Stimulated activated CD8-positive, alpha-beta memory T cell treated with anti-CD3 and anti-CD28 coated beads, Interleukin-12 subunit alpha, Interleukin-12 subunit beta, amount 100 ng/mL, for 1 hour (primary cell): Measurements from ENCODE around the gene HMX2.

ENCODE experiments used
- DNase-seq: peaks from one replicate; pipeline ENCODE4 v3.0.0-alpha.2; 2020; ENCODE audit warnings: low read depth

HMX2 gene

GRCh38 chr10:123147635-123148413, at the start of gene HMX2:
HMX2 (plus strand) TSS chr10:123148136; CDS start chr10:123148379, 243 bp downstream.
- no peak for DNase-seq

DNA sequence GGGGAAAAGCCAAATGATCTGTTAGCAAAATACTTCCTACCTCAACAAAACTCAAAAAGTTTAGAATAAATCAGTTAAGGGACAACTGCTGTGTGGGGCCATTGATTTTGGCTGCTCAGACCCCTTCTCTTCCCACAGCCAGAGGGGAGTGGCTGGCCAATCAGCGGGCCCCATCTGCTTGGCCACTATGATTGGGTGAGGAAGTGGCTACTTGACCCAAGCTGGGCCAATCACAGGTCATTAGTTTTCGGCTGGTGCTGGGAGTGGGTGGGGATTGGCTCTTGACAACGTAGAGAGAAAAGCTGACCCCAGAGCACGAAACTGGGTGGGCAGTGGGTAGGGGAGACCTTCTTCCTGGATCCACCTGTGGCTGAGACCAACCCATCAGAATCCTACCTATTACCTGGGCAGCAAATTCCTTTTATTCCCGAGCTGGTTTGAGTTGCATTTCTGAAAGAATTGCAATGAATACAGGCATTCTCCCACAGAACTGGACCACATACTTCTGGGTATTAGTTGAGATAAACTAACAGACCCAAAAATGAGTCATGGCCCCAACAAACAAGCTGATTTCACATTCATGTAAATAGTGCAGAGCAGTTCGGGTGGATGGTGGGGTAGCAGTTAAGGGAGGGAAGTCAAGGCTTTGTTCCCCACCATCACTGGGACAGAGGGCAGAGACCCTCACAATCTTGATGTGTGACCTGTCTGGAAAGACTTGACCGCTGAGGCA, 47.7 kb upstream of the HMX2 start:
- no peak for DNase-seq

- no peak for DNase-seq
Observed at GRCh38 chr10:123101872-123102271, 46.1 kb upstream of the HMX2 start.

DNA sequence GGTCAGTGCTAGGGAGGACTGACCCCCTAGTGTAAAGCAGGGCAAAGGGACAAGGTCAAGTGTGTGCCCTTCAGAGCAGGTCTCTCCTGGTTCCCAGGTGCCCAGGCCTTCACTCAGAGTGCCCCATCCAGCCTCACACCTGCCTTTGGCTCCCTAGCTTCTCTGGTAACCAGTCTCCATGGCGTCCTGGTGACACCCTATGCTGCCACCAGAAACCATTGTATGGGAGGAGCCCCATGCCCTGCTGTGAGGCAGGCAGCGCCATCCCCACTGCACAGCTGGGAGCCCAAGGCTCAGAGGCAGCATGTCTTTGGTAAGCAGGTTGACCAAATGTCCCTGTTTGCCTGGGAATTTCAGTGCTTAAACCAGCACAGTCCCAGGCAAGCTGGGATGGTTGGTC, 45.3 kb upstream of the HMX2 start:
- DNase-seq: no peak

DNA sequence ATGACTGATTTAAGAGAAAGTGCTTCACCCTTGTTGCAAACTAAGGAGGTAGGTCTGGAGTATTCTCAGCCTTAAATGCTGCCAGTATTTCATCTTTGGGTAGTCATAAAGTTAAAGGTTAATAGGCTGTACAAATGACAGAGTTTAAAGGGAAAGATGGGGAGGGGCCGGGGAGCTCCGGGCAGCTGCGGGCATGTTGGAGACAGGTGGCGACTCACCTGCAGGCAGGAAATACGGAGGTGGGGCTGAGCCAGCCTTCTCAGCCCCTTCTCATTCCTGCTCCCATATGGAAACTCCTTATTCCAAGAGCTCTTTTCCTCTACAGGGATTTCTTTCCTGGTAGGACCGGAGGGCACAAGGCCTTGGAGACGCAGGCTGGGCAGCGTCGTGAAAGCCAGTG, 44.0 kb upstream of the HMX2 start:
- no peak for DNase-seq

DNA sequence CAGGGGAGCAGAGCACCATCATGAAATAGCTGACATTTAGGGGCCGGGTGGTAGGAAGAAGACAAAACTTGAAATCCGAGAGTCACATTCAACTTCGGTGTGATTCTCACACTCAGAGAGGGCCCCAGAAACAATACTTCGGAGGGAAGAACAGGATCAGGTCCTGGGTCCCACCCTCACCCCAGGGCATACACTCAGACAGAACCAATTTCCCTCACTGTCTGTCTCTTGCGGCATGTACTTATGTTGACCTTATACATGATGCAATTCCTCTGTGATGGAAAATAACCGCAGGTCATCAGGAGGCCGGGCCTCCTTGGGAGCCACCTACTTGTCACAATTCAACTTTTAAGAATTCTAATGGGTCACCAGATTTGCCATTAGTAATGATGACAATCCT, 38.5 kb upstream of the HMX2 start:
- no peak for DNase-seq

DNA sequence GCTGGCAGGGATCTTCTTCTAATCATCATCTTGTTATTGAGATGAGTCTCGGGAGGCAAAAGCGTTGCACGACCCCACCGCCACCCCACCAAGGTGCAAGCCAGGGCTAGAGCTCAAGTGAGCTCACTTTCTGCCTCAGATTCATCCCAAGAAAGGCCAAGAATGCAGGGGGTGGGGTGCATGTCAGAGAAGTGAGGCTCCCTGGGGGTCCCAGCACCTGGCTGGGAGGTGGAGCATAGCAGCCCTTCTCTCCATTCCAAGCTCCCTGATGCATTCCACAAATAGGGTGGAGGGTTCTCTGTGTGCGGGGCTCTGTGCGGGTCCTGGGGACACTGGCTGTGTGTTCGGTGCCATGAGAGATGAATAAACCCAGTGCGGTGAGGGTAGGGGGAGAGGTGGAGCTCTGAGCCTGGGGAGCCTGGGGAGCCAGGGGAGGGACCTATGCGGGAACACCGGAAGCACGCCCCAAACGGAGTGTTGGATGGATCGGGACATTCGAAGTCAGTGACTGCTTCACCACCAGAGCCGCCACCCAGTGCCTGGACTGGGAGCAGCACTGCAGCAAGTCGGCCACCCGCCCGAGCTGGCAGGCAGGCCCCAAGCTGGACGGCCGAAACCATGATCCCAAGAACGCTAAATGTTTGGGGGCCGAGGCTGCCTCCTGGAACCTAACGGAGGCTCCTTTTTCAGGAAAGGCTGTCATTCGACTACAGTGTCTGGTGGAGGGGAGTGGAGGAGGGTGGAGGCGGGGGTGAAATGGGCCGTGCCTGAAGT, 30.1 kb upstream of the HMX2 start:
- DNase-seq: no peak

GRCh38 chr10:123119081-123119480, 28.9 kb upstream of the HMX2 start:
- DNase-seq: no peak

GRCh38 chr10:123126246-123126645, 21.7 kb upstream of the HMX2 start:
- no peak for DNase-seq

DNA sequence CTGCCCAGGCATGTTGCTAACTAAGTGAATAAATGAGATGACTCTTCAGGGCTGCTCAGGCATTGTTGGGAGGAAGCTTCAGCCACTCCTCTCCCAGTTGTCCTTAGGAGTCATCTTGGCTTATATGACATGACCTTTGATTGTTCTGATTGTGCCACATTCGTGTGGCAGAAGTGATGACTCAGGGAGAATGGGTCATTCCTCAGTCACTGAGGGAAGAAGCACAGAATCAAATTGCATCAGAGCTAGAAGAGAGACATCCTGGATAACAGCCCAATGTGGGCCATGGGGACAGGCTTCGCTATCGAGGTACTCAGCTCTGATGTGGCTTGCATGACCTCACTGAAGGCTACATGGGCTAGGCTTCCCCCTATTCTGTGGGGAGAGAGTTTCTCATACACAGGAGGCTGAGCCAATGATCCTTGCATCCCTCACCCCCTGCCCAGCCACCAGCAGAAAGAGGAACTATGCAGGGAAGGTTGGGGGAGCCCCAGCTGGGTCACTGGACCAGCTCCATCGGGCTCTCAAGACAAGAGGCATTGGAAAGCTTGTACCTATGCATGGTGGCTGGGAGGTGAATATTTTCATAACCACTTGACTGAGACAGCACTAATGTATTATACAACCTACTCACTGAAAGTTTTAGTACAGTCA, 18.2 kb upstream of the HMX2 start:
- no peak for DNase-seq

GRCh38 chr10:123132576-123133477, 15.1 kb upstream of the HMX2 start:
- DNase-seq: peak; percentile 82

GRCh38 chr10:123133541-123134342, 14.2 kb upstream of the HMX2 start:
- DNase-seq: no peak

DNA sequence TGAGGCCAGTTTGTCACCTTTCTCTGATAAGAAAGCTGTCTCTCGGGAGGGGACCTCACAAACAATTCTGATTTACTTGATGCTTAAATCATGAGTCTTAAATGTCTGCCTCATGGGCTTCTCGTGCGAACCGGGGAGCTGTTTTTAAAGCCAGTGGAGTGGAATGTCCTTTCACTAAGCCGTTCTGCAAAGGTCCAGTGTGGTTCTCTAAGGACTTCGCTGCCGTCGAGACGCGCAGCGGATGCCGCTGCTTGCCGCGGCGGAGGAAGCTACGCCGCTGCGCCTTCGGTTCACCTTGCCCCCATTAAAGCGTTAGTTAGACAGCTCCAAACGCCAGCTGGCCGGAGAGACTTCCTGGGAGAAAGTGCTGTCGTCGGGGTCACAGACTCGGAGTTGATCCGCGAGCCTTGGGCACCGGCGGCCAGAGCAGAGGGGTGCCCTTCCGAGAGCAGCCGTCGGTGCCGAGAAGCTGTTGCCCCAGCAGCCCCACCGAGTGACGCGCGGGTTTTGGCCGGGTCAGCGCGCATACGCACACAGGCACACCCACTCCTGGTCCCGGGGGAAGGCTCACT, 13.5 kb upstream of the HMX2 start:
- no peak for DNase-seq

- no peak for DNase-seq
Observed at GRCh38 chr10:123134915-123135414, 13.0 kb upstream of the HMX2 start.

DNA sequence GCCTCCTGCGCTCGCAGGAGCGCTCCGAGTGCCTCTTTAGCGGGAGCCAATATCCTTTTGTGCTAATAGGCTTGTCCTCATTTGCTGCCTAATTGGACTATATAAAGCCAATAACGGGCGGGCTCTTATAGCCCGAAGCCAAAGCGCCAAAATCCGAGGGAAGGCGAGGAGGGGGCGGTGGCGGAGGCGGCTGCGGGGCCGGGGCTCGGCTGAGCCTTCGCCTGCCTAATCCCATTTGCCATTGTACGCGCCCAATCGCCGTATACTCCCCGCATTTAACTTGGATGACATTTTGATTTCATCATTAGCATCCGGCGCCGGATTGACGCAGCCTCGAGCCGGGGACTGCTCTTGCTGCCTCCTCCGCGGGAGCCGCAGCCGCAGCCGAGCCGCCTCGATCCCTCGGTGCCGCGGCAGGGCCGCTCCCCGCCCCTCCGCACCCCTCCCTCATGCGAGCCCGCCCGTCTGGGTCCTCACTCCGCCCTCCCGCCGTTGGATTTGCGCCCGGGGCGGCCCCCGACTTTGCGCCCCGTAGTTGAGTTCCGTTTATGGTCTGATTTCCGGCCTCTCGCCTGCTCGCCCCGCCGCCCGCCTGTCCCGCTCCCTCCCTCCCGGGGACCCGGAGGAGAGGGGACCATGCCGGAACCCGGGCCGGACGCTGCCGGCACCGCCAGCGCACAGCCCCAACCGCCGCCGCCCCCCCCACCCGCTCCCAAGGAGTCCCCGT, 12.4 kb upstream of the HMX2 start, which contains the start of gene HMX3:
TSS of gene HMX3 (plus strand) at position 556 of the 727 bp plus-strand sequence. CDS start at position 637, 81 bp downstream.
- DNase-seq: no peak

GRCh38 chr10:123136221-123136805, 11.6 kb upstream of the HMX2 start:
- DNase-seq: no peak

DNA sequence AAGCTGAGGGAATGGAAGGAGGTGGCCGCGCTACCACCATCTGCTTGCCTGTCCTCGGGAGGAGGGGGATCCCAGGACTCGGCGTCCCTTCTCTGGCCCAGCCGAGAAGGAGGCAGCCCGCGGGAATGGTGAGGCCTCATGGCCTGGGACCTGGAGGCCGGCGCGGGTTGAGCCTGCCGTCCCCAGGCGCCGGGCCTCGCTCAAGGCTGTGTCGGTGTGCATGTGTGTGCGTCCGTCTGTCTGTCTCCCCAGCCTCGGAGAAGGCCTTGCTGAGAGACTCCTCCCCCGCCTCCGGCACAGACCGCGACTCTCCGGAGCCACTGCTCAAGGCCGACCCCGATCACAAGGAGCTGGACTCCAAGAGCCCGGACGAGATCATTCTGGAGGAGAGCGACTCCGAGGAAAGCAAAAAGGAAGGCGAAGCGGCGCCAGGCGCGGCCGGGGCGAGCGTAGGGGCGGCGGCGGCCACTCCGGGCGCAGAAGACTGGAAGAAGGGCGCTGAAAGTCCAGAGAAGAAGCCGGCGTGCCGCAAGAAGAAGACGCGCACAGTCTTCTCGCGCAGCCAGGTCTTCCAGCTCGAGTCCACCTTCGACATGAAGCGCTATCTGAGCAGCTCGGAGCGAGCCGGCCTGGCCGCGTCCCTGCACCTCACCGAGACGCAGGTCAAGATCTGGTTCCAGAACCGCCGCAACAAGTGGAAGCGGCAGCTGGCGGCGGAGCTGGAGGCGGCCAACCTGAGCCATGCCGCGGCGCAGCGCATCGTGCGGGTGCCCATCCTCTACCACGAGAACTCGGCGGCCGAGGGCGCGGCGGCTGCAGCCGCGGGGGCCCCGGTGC, 10.9 kb upstream of the HMX2 start:
- DNase-seq: no peak

DNA sequence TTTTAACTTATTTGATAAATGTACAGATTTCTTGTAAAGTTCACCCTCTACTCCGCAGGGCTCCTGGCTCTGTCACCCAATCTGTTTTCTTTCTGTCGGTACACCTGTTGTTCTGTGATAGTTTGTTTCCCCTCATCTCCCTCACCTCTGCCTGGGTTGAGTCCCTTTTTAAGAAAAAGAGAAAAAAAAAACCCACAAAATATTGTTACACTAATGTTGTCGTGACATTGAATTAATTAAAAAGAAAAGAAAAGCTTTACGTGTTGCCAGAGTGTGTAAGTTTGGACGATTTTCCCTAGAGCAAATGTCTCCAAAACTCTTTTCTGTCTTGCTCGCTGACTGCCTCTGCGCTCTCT, 8.8 kb upstream of the HMX2 start:
- no peak for DNase-seq
